HL-60 (cell line): ENCODE results near the gene TMEM183A.

Experiments
- DNase-seq, 2 experiments: peaks; one replicate each; pipeline ENCODE4 v3.0.0-alpha.2; 2010 to 2020; ENCODE audit warnings: low read depth in 1 of 2, low spot score in 1 of 2
- H3K27ac ChIP-seq: fragments of 250-450 bp; sonication (Bioruptor Pico); replicated peaks from 2 replicates; pipeline ENCODE4 v1.5.1; 2020; ENCODE audit warnings: mild to moderate bottlenecking, moderate library complexity
- H3K27me3 ChIP-seq: fragments of 250-450 bp; sonication (Bioruptor Pico); 2 replicates; pipeline ENCODE4 v1.5.1; 2021; ENCODE audit warnings: mild to moderate bottlenecking, moderate library complexity; ENCODE audit not compliant: insufficient read depth, poor library complexity, severe bottlenecking
- H3K4me3 ChIP-seq: replicated peaks from 2 replicates; pipeline ENCODE4 v1.5.1; 2011; ENCODE audit warnings: mild to moderate bottlenecking, control low read depth, low read length; ENCODE audit not compliant: insufficient read depth
- CTCF ChIP-seq: IDR thresholded peaks from one replicate; pipeline ENCODE4 v1.5.1; 2011; ENCODE audit warnings: low read length, control low read depth, inconsistent platforms; ENCODE audit not compliant: insufficient read depth
- GABPA ChIP-seq: IDR thresholded peaks from 2 replicates; pipeline ENCODE4 v1.6.1; 2012; ENCODE audit warnings: low read depth
- POLR2AphosphoS5 ChIP-seq: IDR thresholded peaks from 2 replicates; pipeline ENCODE4 v1.6.1; 2012; ENCODE audit warnings: low read depth
- REST ChIP-seq: IDR thresholded peaks from 2 replicates; pipeline ENCODE4 v1.6.1; 2012; ENCODE audit warnings: low read depth; ENCODE audit not compliant: insufficient replicate concordance
- SPI1 ChIP-seq: IDR thresholded peaks from 2 replicates; pipeline ENCODE4 v1.6.1; 2012; ENCODE audit warnings: low read depth, mild to moderate bottlenecking, borderline replicate concordance

The TMEM183A gene

GRCh38 chr1:202966006-202966898 lies 40.9 kb upstream of the TMEM183A start:
- Histone ChIP-seq H3K27ac (peak overlapping the region; percentile 64), H3K27me3 (no peaks in the 10 kb centered on the region), H3K4me3 (peak overlapping the region; percentile 93)
- TF ChIP-seq SPI1 (no peak), GABPA (no peak), CTCF (no peak), POLR2AphosphoS5 (no peak), REST (no peak)
- DNase-seq, result peak in 1 of 2 experiments; percentile 32

- peak overlapping the region; percentile 93 for H3K4me3 ChIP-seq
- DNase-seq, result peak in 1 of 2 experiments; percentile 31
- TF ChIP-seq POLR2AphosphoS5 (no peak), SPI1 (no peak), REST (no peak), GABPA (no peak), CTCF (no peak)
- H3K27ac ChIP-seq, result peak overlapping the region; percentile 62
- H3K27me3 ChIP-seq, result no peaks in the 10 kb centered on the region
Observed at GRCh38 chr1:202967684-202968281, 39.4 kb upstream of the TMEM183A start.

GRCh38 chr1:202968351-202968750 lies 38.8 kb upstream of the TMEM183A start:
- Histone ChIP-seq H3K27ac (peak overlapping the region; percentile 62), H3K4me3 (no peak overlapping the region), H3K27me3 (no peaks in the 10 kb centered on the region)
- DNase-seq, result no peak
- TF ChIP-seq SPI1, result no peak
- TF ChIP-seq REST, result no peak
- TF ChIP-seq CTCF, result no peak
- TF ChIP-seq POLR2AphosphoS5, result no peak
- no peak for TF ChIP-seq GABPA
